GM12875 (cell line): Measurements from ENCODE around the gene PKN2.

Experiments used
- H3K4me3 ChIP-seq: one replicate; pipeline ENCODE4 v1.5.1; 2011; ENCODE audit warnings: low read depth, low read length, control low read depth
- CTCF ChIP-seq: IDR thresholded peaks from 2 replicates; pipeline ENCODE4 v1.5.1; 2011; ENCODE audit warnings: low read depth, mild to moderate bottlenecking, control low read depth, inconsistent platforms, low read length, moderate library complexity, borderline replicate concordance; ENCODE audit not compliant: insufficient read depth

Gene PKN2

GRCh38 chr1:88722492-88722891 is 38.4 kb downstream of the PKN2 start:
- TF ChIP-seq CTCF = no peak
- H3K4me3 ChIP-seq = no peak overlapping the region

- no peak overlapping the region for H3K4me3 ChIP-seq
- TF ChIP-seq CTCF = no peak
Measured at GRCh38 chr1:88726697-88727096, 42.6 kb downstream of the PKN2 start.

- no peak overlapping the region for H3K4me3 ChIP-seq
- TF ChIP-seq CTCF = no peak
Measured at GRCh38 chr1:88727205-88727604, 43.1 kb downstream of the PKN2 start.

GRCh38 chr1:88729297-88729696 is 45.2 kb downstream of the PKN2 start:
- TF ChIP-seq CTCF = no peak
- no peak overlapping the region for H3K4me3 ChIP-seq

GRCh38 chr1:88730132-88730675 is 46.1 kb downstream of the PKN2 start:
- H3K4me3 ChIP-seq = no peak overlapping the region
- TF ChIP-seq CTCF = no peak

- TF ChIP-seq CTCF = no peak
- no peak overlapping the region for H3K4me3 ChIP-seq
Measured at GRCh38 chr1:88730995-88731394, 46.9 kb downstream of the PKN2 start.

- TF ChIP-seq CTCF = no peak
- no peak overlapping the region for H3K4me3 ChIP-seq
Measured at GRCh38 chr1:88731475-88732269, 47.6 kb downstream of the PKN2 start.
